DMS153 treated with DMSO at 0.1 percent for 48 hours (cell line): ENCODE results near the gene JMJD7.
A peak's percentile ranks its signal among the peaks of the same experiment; 100 is the strongest.

Experiments used
- DNase-seq: peaks from one replicate; lab custom pipeline; 2025; ENCODE audit not compliant: unreplicated experiment; lab: John Stamatoyannopoulos, UW

Gene JMJD7

DNA sequence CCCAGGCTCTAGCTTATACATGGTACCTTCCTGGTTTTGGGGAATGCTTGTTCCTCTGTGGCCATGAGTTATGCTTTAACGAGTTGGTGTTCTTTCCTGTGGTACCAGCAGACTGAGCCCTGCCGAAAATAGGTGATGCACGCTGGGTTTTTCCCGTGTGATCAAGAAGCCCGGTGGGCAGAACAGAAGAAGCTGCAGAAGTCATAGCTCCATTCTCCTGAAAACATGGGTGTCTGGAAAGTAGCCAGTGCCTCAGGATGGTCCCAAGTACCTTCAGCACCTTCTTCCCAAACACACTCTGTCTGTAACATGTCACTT is 28.4 kb upstream of the JMJD7 start:
- no peak for DNase-seq

DNA sequence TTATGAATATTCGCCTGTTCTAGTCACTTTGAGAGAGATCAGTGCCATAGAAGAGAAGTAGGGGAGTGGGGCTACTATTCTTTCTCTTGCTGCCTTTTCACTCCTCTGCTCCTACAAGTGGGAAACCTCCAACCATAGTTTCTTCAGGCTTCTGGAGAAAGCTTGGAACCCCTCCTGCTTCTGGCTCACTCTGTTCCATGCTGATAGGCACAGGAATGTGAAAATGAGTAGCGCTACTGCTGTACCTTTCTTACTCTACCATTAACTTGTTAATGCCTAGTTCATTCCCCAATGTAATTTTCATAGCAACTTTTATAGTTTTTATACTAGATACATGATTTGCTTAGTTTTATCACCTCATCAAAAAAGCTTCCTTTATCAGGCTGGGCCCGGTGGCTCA is 26.7 kb upstream of the JMJD7 start:
- no peak for DNase-seq

DNA sequence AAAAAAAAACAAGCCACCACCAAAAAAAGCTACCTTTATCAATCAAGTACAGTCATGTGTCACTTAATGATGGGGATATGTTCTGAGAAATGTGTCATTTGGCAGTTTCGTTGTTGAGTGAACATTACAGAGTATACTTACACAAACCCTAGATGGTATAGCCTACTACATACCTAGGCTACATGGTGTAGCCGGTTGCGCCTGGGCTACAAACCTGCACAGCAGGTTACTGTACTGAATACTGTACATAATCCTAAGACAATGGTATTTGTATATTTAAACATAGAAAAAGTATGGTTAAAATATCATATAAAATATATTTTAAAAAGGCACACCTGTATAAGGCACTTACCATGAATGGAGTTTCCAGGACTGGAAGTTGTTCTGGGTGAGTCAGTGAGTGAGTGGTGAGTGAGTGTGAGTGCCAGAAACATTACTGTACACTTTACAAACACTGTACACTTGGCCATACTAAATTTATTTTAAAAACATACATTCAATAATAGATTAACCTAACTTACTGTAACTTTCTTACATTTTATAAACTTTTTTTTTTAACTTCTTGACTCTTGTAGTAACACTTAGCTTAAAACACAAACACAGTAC is 25.9 kb upstream of the JMJD7 start:
- no peak for DNase-seq

DNA sequence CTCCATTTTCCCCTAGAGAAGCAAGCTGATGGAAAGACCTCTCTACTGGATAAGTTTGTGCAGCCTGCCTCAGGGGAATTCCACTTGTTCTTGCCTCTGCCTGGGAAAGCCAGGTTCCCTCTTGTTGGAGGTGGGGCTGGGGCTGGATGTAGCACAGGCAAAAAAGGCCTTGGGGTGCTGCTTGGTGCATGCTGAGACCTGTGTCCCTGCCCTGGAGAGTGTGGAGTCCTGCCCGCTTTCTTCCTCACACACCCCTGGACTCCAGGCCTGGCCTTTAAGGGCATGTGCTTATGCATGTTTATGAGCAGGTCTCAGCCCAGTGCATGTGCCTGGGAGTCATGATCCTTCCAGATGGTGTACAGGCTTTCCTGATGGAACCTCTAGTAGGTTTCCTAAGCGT is 23.5 kb upstream of the JMJD7 start:
- no peak for DNase-seq

DNA sequence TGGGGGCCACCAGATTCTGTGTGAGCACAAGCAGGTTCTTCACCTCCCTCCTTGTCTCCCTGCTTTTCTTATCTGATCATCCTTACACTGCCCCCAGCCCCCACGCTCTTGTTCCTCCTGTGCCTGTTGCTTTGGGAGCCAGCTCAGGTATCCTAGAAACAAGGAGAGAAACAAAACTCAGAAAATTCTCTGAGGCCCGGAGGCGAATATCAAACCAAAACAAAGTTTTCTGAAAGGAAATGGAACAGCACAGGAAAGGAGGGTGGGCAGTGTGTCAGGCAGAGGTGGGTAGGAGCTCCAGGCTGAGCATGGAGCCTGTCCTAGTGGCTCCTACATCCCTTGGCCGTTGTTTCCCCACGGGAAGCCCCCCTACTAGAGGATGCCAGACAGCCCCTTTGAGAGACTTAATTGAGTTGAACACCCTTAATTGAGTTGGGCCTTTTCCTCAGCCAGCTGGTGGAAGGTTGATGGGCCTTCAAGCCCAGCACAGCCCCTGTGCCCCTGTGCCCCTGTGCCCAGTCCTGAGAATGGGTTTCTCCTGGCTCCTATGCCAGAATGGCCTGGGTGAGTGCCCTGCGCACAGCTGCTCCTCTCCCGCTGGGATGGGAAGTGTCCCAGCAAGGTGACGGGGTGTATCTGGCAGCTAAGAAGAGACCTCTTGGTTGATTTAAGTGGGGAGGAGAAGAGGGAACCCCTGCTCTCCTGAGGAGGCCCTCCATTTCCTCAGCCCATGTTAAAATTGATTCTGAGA is 22.8 kb upstream of the JMJD7 start:
- no peak for DNase-seq

DNA sequence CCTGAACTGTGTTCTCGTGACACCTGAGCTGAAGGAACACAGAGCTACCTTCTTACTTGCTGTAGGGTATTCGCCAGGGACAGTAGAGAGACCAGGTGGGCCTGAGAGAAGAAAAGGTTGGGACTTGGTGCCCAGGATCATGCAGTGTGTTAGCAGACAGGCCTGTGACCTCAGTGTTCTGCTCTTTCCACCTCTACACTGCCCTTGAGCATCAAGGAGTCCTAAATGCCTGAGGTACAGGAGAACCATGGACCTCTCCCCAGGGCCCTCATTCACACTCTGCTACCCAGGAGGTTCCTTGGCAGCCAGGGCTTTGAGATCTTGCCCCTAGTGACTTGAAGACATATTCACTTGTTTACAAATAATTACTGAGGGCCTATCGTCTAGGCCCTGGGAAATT is 22.2 kb upstream of the JMJD7 start:
- no peak for DNase-seq

DNA sequence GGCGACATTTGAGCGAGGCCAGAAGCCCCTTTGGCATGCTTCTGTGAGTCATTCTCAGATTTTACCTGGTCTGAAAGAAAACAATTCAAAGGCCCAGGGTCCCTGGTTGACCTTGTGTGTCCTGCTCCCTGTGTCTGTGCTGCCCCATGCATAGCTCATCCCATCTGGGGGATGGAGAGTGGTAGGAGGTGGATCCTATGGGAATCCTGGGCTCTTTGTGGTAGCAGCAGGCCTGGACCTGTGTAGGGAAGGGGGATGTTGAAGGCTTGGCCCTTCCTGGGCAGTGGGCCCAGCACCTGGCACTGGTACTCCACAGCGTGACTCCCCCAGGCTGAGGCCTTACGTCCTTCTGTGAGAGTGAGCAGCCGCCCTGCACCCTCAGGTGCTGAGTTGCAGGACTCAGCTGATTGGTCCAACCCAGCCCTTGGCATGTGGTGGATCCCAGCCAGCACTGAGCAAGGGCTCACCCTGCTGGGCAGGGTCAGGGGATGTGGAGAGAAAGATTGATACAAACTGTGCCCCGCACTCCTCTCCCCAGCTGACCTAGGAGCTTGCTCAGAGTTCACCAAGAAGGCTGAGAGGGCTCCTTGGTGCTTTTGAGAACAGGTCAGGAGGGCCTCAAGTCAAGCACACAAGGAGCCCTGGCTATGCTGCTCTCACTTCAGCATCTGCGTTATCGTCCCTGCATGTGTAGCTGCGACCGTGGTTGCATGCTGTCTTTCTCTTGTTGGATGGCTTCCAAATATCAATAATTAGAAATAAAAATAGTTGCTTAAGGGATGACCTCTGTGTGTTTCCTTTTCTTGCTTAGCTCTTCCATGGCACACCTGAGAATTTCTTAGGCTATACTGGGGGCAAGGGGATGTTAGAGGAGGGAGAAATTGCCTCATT is 21.4 kb upstream of the JMJD7 start:
- DNase-seq, result no peak

DNA sequence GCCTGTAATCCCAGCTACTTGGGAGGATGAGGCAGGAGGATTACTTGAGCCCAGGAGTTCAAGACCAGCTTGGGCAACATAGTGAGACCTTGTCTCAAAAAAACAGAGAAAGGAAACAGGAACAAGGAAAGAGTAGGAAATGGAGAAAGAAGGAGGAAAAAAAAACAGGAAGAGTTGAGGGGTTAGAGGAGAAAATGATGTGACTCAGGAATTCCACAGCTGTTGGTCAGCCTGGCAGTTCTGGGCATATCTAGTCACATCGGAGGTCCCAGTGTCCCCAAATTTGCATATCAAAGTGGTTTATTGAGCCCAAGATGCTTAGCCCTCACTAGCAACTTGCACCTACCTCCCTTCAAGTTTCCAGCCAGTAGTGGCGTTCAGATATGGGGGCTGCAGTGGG is 18.8 kb upstream of the JMJD7 start:
- no peak for DNase-seq

DNA sequence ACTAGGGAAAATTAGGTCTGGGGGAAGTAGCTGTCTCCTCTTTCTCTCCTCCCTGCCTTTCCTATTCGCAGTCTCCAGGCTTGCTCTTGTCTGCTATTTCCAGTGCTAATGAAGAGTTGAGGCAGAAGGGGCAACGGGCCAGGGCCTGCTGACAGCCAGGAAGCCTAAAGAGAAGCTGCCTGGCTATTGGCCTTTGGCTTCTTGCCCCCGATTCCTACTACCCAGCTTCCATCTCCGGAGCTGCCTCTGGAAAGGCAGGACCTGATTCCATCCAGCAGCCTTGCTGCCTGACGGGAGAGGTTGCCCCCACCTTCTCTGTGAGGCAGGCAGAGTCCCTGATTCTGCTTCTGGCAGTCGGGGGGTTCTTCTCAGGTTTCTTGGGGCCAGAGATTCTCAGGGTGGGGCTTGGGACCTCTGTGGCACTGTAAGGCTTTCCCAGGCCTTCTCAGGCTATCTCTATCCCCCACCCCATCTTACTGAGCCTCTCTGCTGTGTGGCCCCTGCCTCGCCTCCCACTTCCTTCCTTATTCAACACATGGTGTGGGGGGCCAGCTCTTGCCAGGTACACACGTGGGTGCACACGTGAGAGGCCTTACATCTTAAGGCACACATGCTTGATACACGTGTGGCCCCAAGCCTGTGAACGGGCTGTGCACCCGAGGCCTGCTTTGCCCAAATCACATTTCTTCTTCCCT is 18.2 kb upstream of the JMJD7 start:
- DNase-seq, result no peak

DNA sequence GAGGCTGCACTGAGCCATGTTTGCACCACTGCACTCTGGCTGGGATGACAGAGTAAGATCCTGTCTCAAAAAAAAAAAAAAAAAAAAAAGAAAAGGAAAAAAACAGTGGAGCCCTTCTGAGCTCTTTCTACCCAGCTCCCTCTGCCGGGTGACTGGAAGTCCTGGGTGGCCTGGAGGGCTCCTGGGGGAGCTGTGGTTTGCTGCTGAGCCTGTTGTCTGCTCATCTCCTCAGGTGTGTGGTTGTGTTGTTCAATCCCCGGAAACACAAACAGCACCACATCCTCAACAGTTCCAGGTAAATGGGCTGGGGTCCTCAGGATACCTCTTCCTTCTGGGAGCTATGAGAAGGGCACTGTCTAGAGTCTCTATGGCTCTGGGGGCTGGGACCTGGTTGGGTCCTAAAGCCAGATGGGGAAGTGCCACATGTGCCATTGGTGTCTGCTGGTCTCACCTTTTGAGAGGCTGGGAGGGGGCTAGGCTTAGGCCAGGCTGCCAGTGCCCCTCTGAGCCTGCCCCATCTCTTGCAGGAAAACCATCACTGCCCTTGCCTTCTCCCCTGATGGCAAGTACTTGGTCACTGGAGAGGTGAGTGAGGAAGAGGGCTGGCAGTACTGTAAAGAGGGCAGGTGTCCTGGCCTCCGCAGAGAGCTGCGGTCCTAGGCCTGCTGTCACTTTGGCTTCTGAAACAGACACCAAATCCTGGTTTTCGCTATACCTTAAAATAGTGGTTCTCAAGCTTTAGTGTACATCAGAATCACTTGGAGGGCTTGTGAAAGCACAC is 17.1 kb upstream of the JMJD7 start:
- no peak for DNase-seq

DNA sequence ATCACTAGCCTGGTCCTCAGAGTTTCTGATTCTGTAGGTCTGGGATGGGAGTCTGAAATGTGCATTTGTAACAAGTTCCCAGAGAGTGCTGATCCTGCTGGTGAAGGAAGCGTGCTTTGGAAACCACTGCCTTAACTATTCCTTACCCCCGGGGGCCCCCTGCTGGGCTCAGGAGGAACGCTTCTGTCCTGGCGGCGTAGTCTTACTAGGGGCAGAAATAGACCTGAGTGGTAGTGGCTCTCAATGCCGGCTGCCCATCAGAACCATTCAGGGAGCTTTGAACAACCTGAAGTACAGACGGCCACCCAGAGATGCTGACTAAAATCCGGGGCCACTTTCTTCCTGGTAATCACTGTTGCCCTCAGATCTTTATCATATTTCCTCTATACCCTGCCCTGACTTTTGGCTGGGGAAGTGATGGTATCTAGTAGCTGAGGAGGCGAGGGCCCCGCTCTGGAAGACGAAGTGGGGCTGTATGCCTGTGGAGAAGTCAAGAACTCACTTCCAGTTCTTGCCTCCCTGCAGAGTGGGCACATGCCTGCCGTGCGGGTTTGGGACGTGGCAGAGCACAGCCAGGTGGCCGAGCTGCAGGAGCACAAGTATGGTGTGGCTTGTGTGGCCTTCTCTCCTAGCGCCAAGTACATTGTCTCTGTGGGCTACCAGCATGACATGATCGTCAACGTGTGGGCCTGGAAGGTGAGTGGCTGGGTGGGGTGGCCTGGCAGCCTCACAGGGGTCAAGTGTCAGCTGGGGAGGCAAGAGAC is 16.3 kb upstream of the JMJD7 start:
- peak; percentile 14 for DNase-seq

DNA sequence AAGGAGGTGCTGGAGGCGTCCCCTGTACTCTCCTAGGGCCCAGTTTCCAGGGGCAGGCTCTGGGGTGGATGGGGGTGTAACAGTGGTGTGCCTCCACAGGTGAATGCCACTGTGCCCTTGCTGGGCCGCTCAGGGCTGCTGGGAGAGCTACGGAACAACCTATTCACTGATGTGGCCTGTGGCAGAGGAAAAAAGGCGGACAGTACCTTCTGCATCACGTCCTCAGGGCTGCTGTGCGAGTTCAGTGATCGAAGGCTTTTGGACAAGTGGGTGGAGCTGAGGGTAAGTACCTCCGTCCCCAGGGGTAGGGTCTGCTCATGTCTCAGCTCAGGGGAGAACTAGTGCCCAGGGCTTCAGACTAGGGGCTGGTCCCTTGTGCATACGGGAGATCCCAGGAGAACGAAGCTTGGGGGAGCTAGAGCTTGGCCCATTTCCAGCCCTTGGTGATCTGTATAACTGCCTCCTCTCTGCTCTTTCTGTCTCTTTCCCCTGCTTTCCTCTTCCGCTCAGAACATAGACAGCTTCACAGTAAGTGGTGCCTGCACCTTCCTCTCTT is 15.0 kb upstream of the JMJD7 start:
- no peak for DNase-seq

DNA sequence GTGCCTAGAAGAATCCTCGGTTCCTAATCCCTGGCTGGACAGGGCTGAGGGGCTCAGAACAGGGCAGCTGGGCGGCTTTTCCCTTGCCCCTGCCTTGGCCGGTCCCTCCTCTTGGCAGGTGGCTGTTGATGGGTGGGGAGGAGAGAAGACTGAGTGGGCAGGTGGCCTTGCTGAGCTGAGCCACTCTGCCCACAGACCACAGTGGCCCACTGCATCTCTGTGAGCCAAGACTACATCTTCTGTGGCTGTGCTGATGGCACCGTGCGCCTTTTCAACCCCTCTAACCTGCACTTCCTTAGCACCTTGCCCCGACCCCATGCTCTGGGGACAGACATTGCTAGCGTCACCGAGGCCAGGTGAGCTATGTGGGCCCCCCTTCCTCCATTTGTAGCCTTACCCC is 14.5 kb upstream of the JMJD7 start:
- no peak for DNase-seq

DNA sequence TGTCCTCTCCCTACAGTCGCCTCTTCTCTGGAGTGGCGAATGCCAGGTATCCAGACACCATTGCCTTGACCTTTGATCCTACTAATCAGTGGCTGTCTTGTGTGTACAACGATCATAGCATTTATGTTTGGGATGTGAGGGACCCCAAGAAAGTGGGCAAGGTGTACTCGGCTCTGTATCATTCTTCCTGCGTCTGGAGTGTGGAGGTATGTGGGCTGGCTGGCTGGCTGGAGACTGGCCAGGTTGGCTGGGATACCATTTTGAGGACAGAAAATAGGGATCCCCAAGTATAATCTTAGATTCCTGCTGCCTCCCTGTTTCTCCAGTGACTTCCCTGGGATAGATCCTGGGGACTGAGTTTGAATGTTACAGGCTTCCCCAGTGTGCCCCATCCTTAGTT is 13.4 kb upstream of the JMJD7 start:
- DNase-seq, result no peak

DNA sequence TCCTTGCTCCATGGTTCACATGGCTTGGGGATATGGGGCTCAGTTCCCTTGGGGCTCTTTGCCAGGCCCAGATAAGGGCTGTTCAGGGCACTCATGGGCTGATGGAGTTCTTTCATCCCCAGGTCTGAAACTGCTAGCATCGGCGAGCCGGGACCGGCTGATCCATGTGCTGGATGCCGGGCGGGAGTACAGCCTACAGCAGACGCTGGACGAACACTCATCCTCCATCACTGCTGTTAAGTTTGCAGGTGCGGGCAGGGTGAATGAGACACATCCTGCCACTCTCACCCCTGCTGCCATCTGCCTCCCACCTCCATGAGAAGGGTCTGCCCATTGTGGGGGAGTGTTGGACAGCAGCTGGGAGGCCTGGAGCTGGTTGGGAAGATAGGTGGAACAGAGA is 11.1 kb upstream of the JMJD7 start:
- DNase-seq, result no peak

DNA sequence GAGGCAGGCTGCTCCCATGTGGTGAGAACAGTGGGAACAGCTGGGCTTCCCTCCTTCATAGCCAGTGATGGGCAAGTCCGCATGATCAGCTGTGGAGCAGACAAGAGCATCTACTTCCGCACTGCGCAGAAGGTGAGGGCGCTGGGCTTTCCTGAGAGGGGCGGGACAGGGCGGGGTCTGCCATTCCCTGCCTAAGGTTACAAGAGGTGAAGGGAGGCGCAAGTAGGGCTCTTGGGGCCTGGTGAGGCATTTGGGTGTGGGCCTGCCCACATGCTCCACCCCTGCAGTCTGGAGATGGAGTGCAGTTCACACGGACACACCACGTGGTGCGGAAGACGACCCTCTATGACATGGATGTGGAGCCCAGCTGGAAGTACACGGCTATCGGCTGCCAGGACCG is 10.6 kb upstream of the JMJD7 start:
- no peak for DNase-seq

DNA sequence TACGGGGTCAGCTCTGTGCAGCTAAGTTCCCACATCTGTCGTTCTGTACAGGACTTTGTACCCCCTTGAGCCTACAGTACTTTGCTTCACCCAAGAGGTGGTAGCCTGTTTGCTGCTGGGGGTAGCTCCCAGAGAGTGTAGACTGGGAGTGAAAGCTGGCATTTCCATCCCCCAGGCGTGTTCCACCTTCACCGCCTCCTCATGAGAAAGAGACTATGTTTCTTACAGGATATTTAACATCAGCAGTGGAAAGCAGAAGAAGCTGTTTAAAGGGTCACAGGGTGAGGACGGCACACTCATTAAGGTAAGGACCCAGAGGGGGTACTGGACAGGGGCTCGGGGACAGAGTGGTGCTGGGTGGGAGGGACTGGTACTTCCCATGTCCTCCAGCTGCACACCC is 10.1 kb upstream of the JMJD7 start:
- DNase-seq, result no peak

DNA sequence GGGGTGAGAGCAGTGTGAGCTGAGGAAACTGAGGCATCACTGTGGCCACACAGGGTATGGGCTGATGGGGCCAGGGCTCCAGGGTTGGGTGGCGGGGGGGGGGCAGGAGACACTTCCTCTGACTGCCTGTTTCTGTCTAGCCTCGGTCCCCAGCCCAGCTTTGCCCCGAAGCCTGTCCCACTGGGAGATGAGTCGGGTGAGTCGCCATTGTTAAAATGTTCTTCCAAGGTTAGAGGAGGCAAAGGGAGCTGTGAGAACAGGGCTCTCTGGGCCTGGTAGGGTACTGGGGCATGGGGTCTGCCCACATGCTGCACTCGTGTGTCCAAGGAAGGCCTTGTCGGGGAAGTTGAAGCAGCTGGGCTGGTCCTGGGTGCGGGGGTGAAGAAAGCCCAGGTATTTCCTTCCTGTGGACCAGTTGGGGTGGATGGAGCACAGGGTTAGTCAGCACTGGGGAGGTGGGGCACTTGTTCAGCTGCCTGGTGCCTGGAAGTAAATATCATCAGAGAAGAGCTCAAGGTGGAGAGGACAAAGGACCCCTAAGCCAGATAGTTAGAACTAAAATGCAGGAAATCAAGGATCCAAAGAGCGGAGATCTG is 8.3 kb upstream of the JMJD7 start:
- DNase-seq, result no peak

DNA sequence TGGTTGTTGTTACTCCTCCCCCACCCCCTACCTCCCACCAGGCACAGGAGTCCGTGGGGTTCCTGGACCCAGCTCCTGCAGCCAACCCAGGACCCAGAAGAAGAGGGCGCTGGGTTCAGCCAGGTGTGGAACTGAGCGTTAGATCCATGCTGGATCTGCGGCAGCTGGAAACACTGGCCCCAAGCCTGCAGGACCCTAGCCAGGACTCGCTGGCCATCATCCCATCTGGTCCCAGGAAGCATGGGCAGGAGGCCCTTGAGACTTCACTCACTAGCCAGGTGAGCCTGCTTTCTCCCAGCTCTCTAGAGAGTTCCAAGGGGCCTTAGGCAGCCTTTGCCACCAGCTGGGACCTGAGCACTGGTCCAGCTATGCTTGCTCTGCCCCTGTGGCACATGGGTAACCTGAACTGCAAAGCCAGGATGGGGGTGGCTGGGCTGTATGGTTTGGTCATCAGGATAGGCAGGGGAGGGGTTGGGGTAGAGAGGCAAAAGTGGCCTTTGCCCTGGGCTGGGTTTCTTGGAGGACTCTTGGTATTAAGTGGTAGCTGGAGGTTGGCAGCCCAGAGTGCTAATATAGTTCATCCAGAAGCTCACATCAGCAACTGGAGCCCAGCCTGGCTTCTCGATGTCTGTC is 7.0 kb upstream of the JMJD7 start:
- no peak for DNase-seq
